NOMO-1 (cell line): ENCODE results near the gene RPS10.
A peak's percentile ranks its signal among the peaks of the same experiment; 100 is the strongest.
"Not testable (repeated sequence)": the region's sequence is repeated elsewhere in the genome, so short reads cannot be mapped to it uniquely, and the experiment has no call there.

ENCODE experiments used
- DNase-seq, 2 experiments: peaks; one replicate each; lab custom pipeline; 2025; ENCODE audit not compliant: unreplicated experiment in 2 of 2; lab: John Stamatoyannopoulos, UW

RPS10 gene

DNA sequence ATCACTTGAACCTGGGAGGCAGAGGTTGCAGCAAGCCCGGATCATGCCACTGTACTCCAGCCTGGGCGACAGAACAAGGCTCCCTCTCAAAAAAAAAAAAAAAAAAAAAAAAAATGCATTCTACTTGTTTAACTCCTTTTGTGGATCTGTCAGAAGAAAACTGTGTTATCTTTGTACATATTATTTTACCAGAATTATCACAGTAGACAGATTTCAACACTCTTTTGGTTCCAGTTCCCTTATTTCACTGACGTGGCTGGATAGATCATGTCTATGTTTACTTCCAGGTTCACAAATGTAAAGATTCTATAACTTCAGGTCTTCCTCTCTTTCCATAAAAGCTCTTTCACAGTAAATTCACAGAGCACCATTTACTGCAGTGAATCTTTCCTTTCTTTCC, 51.8 kb downstream of the RPS10 start:
- DNase-seq, result peak; percentile 32 to 94

DNA sequence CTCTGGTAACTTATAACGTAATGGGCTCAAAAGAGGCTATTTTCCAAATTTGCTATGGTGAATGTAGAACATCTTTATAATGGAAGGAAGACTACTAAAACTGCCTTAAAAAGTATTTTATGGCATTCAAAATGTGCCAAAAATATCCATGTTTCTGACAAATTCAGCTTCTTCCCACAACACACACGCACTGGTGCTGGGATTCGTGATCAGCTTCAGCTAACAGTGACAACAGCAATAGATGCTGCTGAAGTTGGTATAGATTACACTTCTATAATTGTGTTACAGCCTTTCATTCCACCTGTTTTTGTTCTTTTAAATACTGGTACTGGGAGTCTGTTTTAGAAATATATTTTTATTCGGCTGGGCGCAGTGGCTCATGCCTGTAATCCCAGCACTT, 52.4 kb downstream of the RPS10 start:
- no peak for DNase-seq

DNA sequence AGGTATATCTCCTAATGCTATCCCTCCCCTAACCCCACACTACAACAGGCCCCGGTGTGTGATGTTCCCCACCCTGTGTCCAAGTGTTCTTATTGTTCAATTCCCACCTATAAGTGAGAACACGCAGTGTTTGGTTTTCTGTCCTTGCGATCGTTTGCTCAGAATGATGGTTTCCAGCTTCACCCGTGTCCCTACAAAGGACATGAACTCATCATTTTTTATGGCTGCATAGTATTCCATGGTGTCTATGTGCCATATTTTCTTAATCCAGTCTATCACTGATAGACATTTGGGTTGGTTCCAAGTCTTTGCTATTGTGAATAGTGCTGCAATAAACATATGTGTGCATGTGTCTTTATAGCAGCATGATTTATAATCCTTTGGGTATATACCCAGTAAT, 54.0 kb downstream of the RPS10 start:
- not testable (repeated sequence) for DNase-seq

DNA sequence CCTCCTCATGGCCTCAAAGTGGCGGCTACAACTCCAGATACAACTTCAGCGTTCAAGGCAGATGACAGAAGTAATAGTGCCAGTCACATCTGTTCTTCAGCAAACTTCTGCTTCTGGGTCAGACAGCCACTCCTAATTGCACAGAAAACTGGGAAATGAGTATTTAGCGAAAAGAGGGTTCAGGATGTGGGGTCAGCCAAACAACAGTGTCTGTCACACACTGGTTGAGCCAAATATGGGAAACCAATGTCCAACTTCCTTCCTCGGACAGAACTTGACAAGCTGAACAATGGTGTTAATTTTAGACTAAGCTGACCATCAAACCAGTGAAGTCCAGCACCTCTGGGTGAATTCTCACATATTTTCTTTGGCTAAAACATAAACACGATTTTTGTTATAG, 55.5 kb downstream of the RPS10 start:
- DNase-seq, result no peak

DNA sequence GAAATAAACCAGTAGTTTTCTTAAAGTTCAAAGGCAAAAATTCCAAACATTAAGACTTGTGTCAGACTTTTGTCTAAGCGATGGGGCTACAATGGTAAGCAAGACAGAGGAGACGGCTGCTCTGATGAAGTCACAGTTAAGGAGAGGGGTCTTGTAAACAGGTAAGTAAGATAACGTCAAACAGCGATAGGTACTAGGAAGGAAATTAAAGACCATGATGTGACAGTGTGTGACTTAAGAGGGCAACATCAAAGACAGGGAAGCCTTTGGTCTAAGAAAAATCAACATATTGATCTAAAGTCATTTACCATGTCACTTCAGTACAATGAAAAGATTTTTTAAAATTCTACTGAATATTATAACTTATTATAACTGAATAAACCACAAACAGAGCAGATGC, 56.5 kb downstream of the RPS10 start:
- no peak for DNase-seq
